RCC 7860 (cell line): ENCODE data around the gene MEG3.
"Not testable (repeated sequence)": the region's sequence is repeated elsewhere in the genome, so short reads cannot be mapped to it uniquely, and the experiment has no call there.

Source experiments
- DNase-seq: peaks from one replicate; pipeline ENCODE4 v3.0.0-alpha.2; 2015; ENCODE audit warnings: low spot score
- FAIRE-seq: peaks from 2 replicates; lab custom pipeline; 2012; peaks lifted over from hg19 to GRCh38; lab: Jason Lieb, UNC

Gene MEG3

GRCh38 chr14:100788517-100788916 is 37.4 kb upstream of the MEG3 start:
- DNase-seq (no peak), FAIRE-seq (no peak)

GRCh38 chr14:100788942-100789341 is 37.0 kb upstream of the MEG3 start:
- DNase-seq (no peak), FAIRE-seq (no peak)

- FAIRE-seq, result no peak
- DNase-seq, result no peak
Measured at GRCh38 chr14:100789460-100790417, 36.2 kb upstream of the MEG3 start.

- no peak for FAIRE-seq
- no peak for DNase-seq
Measured at GRCh38 chr14:100790502-100791347, 35.2 kb upstream of the MEG3 start.

GRCh38 chr14:100791348-100791735 is 34.6 kb upstream of the MEG3 start:
- FAIRE-seq (no peak), DNase-seq (no peak)

GRCh38 chr14:100791995-100792394 is 33.9 kb upstream of the MEG3 start:
- FAIRE-seq (no peak), DNase-seq (no peak)

GRCh38 chr14:100796946-100797345 is 29.0 kb upstream of the MEG3 start:
- FAIRE-seq, result no peak
- DNase-seq, result no peak

GRCh38 chr14:100800041-100800440 is 25.9 kb upstream of the MEG3 start:
- no peak for DNase-seq
- no peak for FAIRE-seq

GRCh38 chr14:100801433-100801832 is 24.5 kb upstream of the MEG3 start:
- not testable (repeated sequence) for DNase-seq, FAIRE-seq

- DNase-seq (no peak), FAIRE-seq (no peak)
Measured at GRCh38 chr14:100802179-100802578, 23.7 kb upstream of the MEG3 start.

- FAIRE-seq, result no peak
Measured at GRCh38 chr14:100802766-100803165, 23.2 kb upstream of the MEG3 start.

GRCh38 chr14:100803226-100803625 is 22.7 kb upstream of the MEG3 start:
- DNase-seq, result no peak
- FAIRE-seq, result no peak

More at GRCh38 chr14:100802766-100803165, 23.2 kb upstream of the MEG3 start:
- no peak for DNase-seq

- DNase-seq (no peak), FAIRE-seq (no peak)
Measured at GRCh38 chr14:100803676-100804075, 22.2 kb upstream of the MEG3 start.

- FAIRE-seq (no peak), DNase-seq (no peak)
Measured at GRCh38 chr14:100804138-100804537, 21.8 kb upstream of the MEG3 start.

GRCh38 chr14:100804558-100805309 is 21.2 kb upstream of the MEG3 start:
- DNase-seq (no peak), FAIRE-seq (no peak)

GRCh38 chr14:100806386-100806785 is 19.5 kb upstream of the MEG3 start:
- FAIRE-seq, result no peak
- no peak for DNase-seq

- no peak for DNase-seq
- no peak for FAIRE-seq
Measured at GRCh38 chr14:100807496-100807895, 18.4 kb upstream of the MEG3 start.

GRCh38 chr14:100807979-100808734 is 17.8 kb upstream of the MEG3 start:
- DNase-seq (no peak), FAIRE-seq (no peak)

GRCh38 chr14:100810435-100810834 is 15.5 kb upstream of the MEG3 start:
- DNase-seq (no peak), FAIRE-seq (no peak)

- DNase-seq (peak; percentile 32), FAIRE-seq (no peak)
Measured at GRCh38 chr14:100810861-100811461, 15.0 kb upstream of the MEG3 start.
